Measurements from ENCODE around the gene DSG4.

The DSG4 gene

GRCh38 chr18:31428211-31428610, 51.6 kb downstream of the DSG4 start:
- in situ Hi-C loops (cut with MboI; ENCODE audit: low pct_unique_long_range_greater_than_20kb, low sequenced_read_pairs, unreplicated experiment): no loop called here
- DNase-seq (ENCODE audit: low spot score): no peak
- TF ChIP-seq, protein P1, sequence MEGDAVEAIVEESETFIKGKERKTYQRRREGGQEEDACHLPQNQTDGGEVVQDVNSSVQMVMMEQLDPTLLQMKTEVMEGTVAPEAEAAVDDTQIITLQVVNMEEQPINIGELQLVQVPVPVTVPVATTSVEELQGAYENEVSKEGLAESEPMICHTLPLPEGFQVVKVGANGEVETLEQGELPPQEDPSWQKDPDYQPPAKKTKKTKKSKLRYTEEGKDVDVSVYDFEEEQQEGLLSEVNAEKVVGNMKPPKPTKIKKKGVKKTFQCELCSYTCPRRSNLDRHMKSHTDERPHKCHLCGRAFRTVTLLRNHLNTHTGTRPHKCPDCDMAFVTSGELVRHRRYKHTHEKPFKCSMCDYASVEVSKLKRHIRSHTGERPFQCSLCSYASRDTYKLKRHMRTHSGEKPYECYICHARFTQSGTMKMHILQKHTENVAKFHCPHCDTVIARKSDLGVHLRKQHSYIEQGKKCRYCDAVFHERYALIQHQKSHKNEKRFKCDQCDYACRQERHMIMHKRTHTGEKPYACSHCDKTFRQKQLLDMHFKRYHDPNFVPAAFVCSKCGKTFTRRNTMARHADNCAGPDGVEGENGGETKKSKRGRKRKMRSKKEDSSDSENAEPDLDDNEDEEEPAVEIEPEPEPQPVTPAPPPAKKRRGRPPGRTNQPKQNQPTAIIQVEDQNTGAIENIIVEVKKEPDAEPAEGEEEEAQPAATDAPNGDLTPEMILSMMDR (IDR thresholded peaks at IDR 0.05; ENCODE audit: extremely low read depth, insufficient read depth, missing control alignments): no peak

GRCh38 chr18:31429623-31430022, 53.0 kb downstream of the DSG4 start:
- in situ Hi-C loops (cut with MboI; ENCODE audit: low pct_unique_long_range_greater_than_20kb, low sequenced_read_pairs, unreplicated experiment): no loop called here
- DNase-seq (ENCODE audit: low spot score): no peak
- TF ChIP-seq, protein P1 (IDR thresholded peaks at IDR 0.05; ENCODE audit: extremely low read depth, insufficient read depth, missing control alignments): no peak

GRCh38 chr18:31430072-31430471, 53.5 kb downstream of the DSG4 start:
- in situ Hi-C loops (cut with MboI; ENCODE audit: low pct_unique_long_range_greater_than_20kb, low sequenced_read_pairs, unreplicated experiment): no loop called here
- TF ChIP-seq, protein P1 (IDR thresholded peaks at IDR 0.05; ENCODE audit: extremely low read depth, insufficient read depth, missing control alignments): no peak
- DNase-seq (ENCODE audit: low spot score): no peak

GRCh38 chr18:31430554-31430953, 54.0 kb downstream of the DSG4 start:
- in situ Hi-C loops (cut with MboI; ENCODE audit: low pct_unique_long_range_greater_than_20kb, low sequenced_read_pairs, unreplicated experiment): no loop called here
- DNase-seq (ENCODE audit: low spot score): no peak
- TF ChIP-seq, protein P1 (IDR thresholded peaks at IDR 0.05; ENCODE audit: extremely low read depth, insufficient read depth, missing control alignments): no peak

DNA sequence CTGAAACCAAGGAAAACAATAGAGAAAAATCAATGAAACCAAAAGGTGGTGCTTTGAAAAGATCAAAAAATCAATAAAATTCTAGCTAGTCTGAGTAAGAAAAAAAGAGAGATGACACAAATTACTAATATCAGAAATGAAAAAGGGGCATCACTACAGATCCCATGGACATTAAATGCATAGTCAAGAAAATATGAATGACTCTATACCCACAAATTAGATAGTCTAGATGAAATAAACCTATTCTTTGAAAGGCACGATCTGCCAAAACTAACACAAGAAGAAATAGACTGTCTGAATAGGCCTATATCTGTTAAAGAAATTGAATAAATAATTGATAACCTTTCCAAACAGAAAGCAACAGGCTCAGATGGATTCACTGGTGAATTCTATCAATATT, 55.7 kb downstream of the DSG4 start:
- TF ChIP-seq, protein P1 (IDR thresholded peaks at IDR 0.05; ENCODE audit: extremely low read depth, insufficient read depth, missing control alignments): no peak
- DNase-seq (ENCODE audit: low spot score): no peak
- in situ Hi-C loops (cut with MboI; ENCODE audit: low pct_unique_long_range_greater_than_20kb, low sequenced_read_pairs, unreplicated experiment): no loop called here

- in situ Hi-C loops (cut with MboI; ENCODE audit: low pct_unique_long_range_greater_than_20kb, low sequenced_read_pairs, unreplicated experiment): no loop called here
- TF ChIP-seq, protein P1 (IDR thresholded peaks at IDR 0.05; ENCODE audit: extremely low read depth, insufficient read depth, missing control alignments): no peak
- DNase-seq (ENCODE audit: low spot score): no peak
Measured at GRCh38 chr18:31436825-31437224, 60.2 kb downstream of the DSG4 start.

GRCh38 chr18:31438402-31438801, 61.8 kb downstream of the DSG4 start:
- in situ Hi-C loops (cut with MboI; ENCODE audit: low pct_unique_long_range_greater_than_20kb, low sequenced_read_pairs, unreplicated experiment): no loop called here
- TF ChIP-seq, protein P1 (IDR thresholded peaks at IDR 0.05; ENCODE audit: extremely low read depth, insufficient read depth, missing control alignments): no peak

More at GRCh38 chr18:31438402-31438801, 61.8 kb downstream of the DSG4 start:
- DNase-seq (ENCODE audit: low spot score): peak; percentile 20
